ENCODE data around the gene ANK3. TPM values are rescaled to one million over a fixed set of nuclear protein-coding genes. Genes with fewer than 3 reads are reported as not detected.
A peak's percentile ranks its signal among the peaks of the same experiment; 100 is the strongest.

The ANK3 gene
- total RNA-seq, 2 donors from 2014 or later, result 46.0 to 47.8 TPM

- Histone ChIP-seq H3K4me1 (replicated peaks) (no peaks in the 10 kb centered on the region), H3K27me3 (replicated peaks; ENCODE audit: insufficient read depth) (no peaks in the 10 kb centered on the region), H3K27ac (no peak overlapping the region), H3K4me3 (no peak overlapping the region), H3K36me3 (no peaks in the 10 kb centered on the region), H3K9me3 (no peaks in the 10 kb centered on the region)
- no peak for TF ChIP-seq POLR2A (IDR thresholded peaks at IDR 0.05)
- no peak for TF ChIP-seq CTCF (IDR thresholded peaks at IDR 0.05)
- TF ChIP-seq POLR2AphosphoS5 (IDR thresholded peaks at IDR 0.05), result no peak
- 22% methylated on average over 4 of the region's 4 CpGs for WGBS
- no peak for DNase-seq (ENCODE audit: low spot score)
- intact Hi-C loops (cut with DNase I), result loop anchor here (2.0 to 10.0 kb wide), 3 partner anchors 89 to 342 kb away; no protein-coding TSS in a partner anchor
Measured at GRCh38 chr10:60206735-60207134, 182.9 kb downstream of the ANK3 start.

- intact Hi-C loops (cut with DNase I), result loop anchor here (2.0 to 10.0 kb wide), 3 partner anchors 88 to 341 kb away; no protein-coding TSS in a partner anchor
- no peaks in the 10 kb centered on the region for H3K4me1 ChIP-seq (replicated peaks)
- WGBS, result 58% methylated on average over 3 of the region's 3 CpGs
- TF ChIP-seq CTCF (IDR thresholded peaks at IDR 0.05), result no peak
- TF ChIP-seq POLR2AphosphoS5 (IDR thresholded peaks at IDR 0.05), result no peak
- TF ChIP-seq POLR2A (IDR thresholded peaks at IDR 0.05), result no peak
- no peaks in the 10 kb centered on the region for H3K9me3 ChIP-seq
- H3K36me3 ChIP-seq, result no peaks in the 10 kb centered on the region
- H3K27ac ChIP-seq, result no peak overlapping the region
- H3K4me3 ChIP-seq, result no peak overlapping the region
- no peaks in the 10 kb centered on the region for H3K27me3 ChIP-seq (replicated peaks; ENCODE audit: insufficient read depth)
- DNase-seq (ENCODE audit: low spot score), result no peak
Measured at GRCh38 chr10:60205741-60206140, 183.9 kb downstream of the ANK3 start.

- Histone ChIP-seq H3K4me1 (replicated peaks) (peaks cover 8% of the 10 kb centered on the region), H3K27ac (no peak overlapping the region), H3K36me3 (no peaks in the 10 kb centered on the region), H3K27me3 (replicated peaks; ENCODE audit: insufficient read depth) (no peaks in the 10 kb centered on the region), H3K9me3 (no peaks in the 10 kb centered on the region), H3K4me3 (no peak overlapping the region)
- DNase-seq (ENCODE audit: low spot score), result no peak
- 70% methylated on average over 1 of the region's 1 CpG for WGBS
- TF ChIP-seq POLR2A (IDR thresholded peaks at IDR 0.05) (no peak), CTCF (IDR thresholded peaks at IDR 0.05) (peak in 2 of 4 experiments; percentile 35 to 41)
- intact Hi-C loops (cut with DNase I), result loop anchor here (10.0 kb wide), 1 partner anchor 339 kb away; no protein-coding TSS in a partner anchor
Measured at GRCh38 chr10:60203993-60204618, 185.6 kb downstream of the ANK3 start.

- no peak for DNase-seq (ENCODE audit: low spot score)
- TF ChIP-seq POLR2AphosphoS5 (IDR thresholded peaks at IDR 0.05) (no peak), POLR2A (IDR thresholded peaks at IDR 0.05) (no peak), CTCF (IDR thresholded peaks at IDR 0.05) (no peak)
- Histone ChIP-seq H3K27me3 (replicated peaks; ENCODE audit: insufficient read depth) (no peaks in the 10 kb centered on the region), H3K4me1 (replicated peaks) (peaks cover 8% of the 10 kb centered on the region), H3K9me3 (no peaks in the 10 kb centered on the region), H3K27ac (no peak overlapping the region), H3K36me3 (no peaks in the 10 kb centered on the region), H3K4me3 (no peak overlapping the region)
- WGBS, result 39% methylated on average over 1 of the region's 1 CpG
- intact Hi-C loops (cut with DNase I), result loop anchor here (10.0 kb wide), 1 partner anchor 336 kb away; no protein-coding TSS in a partner anchor
Measured at GRCh38 chr10:60200682-60201053, 189.0 kb downstream of the ANK3 start.
